DMS79 (cell line): Measurements from ENCODE around the gene TRABD2B.

Source experiments
- DNase-seq: peaks from one replicate; lab custom pipeline; 2025; lab: John Stamatoyannopoulos, UW

TRABD2B gene

GRCh38 chr1:47757226-47757975, 239.8 kb downstream of the TRABD2B start:
- no peak for DNase-seq

- DNase-seq, result no peak
Observed at GRCh38 chr1:47756411-47756810, 240.8 kb downstream of the TRABD2B start.

DNA sequence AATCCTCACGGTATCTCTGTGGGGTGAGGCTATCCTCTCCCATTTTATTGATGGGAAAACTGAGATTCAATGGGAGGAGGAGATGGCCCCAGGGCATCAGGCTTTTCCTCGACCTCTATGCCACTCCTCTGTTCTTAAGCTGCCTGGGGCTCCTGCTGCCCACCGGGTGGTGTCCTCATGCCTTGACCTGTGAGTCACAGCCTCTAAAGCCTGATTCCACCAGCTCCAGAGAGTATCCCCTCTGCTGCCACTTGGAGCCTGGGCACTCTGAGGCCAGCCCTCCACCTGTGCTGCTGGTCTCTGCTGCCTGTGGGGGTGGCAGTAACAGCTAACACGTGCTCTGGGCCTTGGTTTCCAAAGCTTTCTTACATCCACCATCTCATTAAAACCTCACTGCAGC, 241.2 kb downstream of the TRABD2B start:
- no peak for DNase-seq

- DNase-seq, result no peak
Observed at GRCh38 chr1:47755101-47755990, 241.8 kb downstream of the TRABD2B start.

DNA sequence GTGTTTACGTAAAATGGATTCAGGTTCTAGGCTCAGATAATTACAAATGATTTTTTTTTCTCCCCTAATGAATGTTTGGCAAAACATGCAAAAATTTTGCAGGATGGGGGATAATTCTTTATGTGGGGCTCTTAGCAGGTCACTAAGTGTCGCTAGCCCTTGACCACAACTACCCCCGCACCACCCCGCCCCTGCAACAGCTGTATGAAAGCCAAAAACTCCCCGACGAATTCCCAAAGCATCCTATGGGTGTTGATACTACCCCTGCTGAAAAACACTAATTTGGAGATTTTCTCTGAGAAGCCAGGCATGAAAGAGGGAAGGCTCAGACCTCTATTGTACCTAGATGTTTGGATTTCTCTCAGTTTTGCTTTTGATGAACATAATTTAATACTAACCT, 243.0 kb downstream of the TRABD2B start:
- no peak for DNase-seq

- DNase-seq, result no peak
Observed at GRCh38 chr1:47753808-47754207, 243.4 kb downstream of the TRABD2B start.

GRCh38 chr1:47752559-47752958, 244.6 kb downstream of the TRABD2B start:
- no peak for DNase-seq

DNA sequence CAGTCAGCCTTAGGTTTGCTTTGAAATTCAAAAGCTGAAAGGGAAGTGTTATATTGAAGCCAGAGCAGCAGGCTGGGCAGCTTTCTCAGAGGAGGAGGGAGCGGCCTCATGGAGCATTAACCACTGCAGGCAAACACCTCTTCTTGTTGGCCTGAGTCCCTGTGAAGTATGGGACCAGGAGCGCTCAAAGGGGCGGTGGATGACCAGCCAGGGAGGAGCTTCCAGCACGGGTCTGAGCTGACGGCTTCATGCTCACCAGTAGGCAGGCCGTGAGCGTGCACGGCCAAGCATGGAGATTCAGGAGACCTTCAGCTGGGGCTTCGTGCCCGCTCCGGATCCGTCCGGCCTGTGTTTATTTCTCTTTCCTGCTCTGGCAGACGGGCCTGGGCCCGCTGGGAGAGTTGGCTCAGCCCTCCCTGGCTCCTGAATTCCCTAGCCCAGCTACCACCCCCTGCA, 245.2 kb downstream of the TRABD2B start:
- DNase-seq, result no peak

DNA sequence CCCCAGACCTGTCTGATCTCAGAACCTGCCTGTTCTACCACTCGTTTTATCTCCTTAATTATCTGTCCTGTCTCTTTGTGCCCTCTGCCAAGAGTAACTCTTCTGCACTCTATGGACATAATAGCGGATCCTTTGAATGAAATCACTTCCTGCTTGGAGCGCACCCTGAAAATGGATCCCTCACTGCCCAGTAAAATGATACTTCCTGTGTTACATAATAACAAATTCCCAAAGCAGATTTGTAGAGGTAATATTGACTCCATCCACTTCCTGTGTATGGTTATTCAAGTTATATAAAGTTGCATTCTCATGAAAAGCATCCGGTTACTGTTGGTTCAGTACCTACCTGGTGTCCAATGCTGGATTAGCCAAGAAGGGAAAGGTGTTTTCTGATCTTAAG, 246.0 kb downstream of the TRABD2B start:
- no peak for DNase-seq

GRCh38 chr1:47745715-47746609, 251.2 kb downstream of the TRABD2B start:
- DNase-seq, result no peak

- no peak for DNase-seq
Observed at GRCh38 chr1:47742890-47743760, 254.1 kb downstream of the TRABD2B start.

DNA sequence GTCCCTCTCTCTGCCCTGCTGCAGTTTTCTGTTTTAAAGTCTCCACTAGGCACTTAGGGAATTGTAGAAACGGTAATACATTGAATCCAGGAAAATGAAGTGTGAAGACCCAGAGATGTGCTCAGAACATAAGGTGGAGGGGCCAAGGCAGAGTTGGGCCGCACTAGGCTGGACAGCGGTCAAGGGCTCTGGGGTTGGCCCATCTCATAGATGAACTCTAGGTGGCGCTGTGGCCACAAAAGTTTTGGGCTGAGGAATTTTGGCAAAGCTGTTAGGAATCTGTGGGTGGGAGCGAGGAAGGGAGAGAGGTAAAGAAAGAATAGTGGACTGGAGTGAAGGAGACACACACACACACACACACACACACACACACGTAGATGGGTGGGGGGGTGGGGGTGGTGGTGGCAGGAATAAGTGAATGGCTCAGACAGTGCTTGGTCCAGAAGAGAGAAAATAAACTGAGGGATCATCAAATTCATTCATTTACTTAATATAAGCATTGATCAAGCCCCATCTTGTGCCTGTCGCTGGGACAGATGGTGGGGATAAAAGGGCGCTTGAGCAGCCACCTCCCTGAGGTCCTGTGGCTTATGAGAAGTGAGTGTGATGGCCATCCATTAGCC, 258.5 kb downstream of the TRABD2B start:
- no peak for DNase-seq

DNA sequence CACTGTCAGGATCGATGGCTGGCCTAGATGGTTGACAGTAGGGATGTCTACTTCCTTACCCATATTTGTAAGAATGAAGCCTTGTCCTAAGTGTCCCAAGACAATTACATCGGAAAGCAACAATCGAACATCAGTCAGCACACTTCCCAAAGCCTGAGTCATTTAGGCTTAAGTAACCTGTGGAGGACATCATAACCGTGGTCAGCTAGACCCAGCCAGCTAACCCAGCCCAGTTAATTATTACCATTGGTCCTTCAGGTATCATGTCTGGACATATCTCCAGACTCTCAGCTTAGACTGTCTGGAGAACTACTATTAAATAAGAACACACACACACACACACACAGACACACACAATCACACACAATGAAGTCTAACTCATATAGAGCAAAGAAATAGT, 264.7 kb downstream of the TRABD2B start:
- no peak for DNase-seq

- DNase-seq, result no peak
Observed at GRCh38 chr1:47731730-47732129, 265.5 kb downstream of the TRABD2B start.

GRCh38 chr1:47729685-47730084, 267.5 kb downstream of the TRABD2B start:
- DNase-seq, result no peak

GRCh38 chr1:47727697-47728085, 269.5 kb downstream of the TRABD2B start:
- no peak for DNase-seq

GRCh38 chr1:47727051-47727696, 270.0 kb downstream of the TRABD2B start:
- DNase-seq, result no peak

DNA sequence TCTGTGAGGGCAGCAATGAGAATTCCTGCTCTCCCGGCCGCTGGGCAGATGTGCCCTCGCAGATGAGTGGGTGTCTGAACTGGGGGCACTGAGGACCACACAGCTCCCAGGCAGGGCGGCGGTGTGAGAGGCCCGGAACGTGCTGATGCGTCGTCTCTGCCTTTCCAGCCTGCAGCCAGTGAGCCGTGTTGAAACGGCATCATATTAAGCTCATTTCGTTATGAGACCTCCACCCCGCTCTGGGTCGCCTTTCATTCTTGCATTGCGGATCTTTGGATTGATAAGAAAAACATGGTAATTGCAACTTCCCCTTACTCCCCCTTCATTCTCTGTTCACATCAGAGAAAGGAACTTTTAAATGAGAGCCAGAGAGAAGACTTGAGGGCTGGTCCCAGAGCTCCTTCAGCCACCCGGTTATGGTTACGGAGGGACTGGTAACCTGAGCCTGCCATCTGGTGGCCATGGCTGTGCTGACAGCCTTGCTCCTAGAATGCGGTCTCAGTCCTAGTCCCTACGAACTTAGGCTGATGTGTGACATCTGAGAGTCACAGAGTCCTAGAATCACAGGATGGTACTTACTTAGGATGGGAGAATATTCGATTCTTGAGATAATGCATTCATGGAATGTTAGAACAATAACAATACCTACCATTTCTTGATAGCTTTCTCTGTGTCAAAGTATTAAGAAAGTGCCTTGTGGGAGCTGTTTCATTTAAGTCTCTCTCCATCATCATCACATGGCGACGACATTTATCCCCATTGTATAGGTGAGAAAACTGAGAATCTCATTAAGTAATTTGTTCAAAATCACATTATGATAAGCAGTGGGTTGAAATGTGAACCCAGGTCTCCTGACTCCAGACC, 271.0 kb downstream of the TRABD2B start:
- DNase-seq, result peak; percentile 79

GRCh38 chr1:47725511-47725991, 271.6 kb downstream of the TRABD2B start:
- DNase-seq, result peak; percentile 39
